Body of pancreas (tissue), 4 donors: ENCODE measurements around the gene ACTN4. TPM values are rescaled to one million over a fixed set of nuclear protein-coding genes. Genes with fewer than 3 reads are reported as not detected.

Experiments used
- ATAC-seq: fragments of 150-250 bp; one replicate; pipeline ENCODE4 v1.9.1; 2016
- DNase-seq, 4 donors: peaks; one replicate each; pipeline ENCODE4 v3.0.0-alpha.2; 2019
- H3K27ac ChIP-seq, 4 donors: fragments of 200-600 bp; sonication (generic); 1 replicate in 3 of 4; 2 replicates in 1 of 4; pipeline versions ENCODE4 v1.5.1 to v1.6.1; 2016 to 2019; ENCODE audit warnings: mild to moderate bottlenecking in 1 of 4, mixed read lengths in 1 of 4, moderate library complexity in 1 of 4
- H3K27me3 ChIP-seq, 2 donors: fragments of 200-600 bp; sonication (generic); one replicate each; pipeline ENCODE4 v1.6.0; 2016; ENCODE audit warnings: mild to moderate bottlenecking in 1 of 2
- H3K36me3 ChIP-seq, 2 donors: fragments of 200-600 bp; sonication (generic); replicated peaks in 1 of 2; 2 replicates each; pipeline ENCODE4 v1.5.1; 2016; ENCODE audit warnings: low read depth in 2 of 2; ENCODE audit not compliant: insufficient read depth in 1 of 2
- H3K4me1 ChIP-seq: fragments of 200-600 bp; sonication (generic); one replicate; pipeline ENCODE4 v1.6.0; 2016
- H3K4me3 ChIP-seq, 2 donors: fragments of 200-600 bp; sonication (generic); 1 replicate in 1 of 2; 2 replicates in 1 of 2; pipeline ENCODE4 v1.5.1; 2016 to 2019
- H3K9me3 ChIP-seq, 3 donors: fragments of 200-600 bp; sonication (generic); 1 replicate in 2 of 3; 2 replicates in 1 of 3; pipeline ENCODE4 v1.5.1; 2016
- POLR2A ChIP-seq, 3 donors: fragments of 450-650 bp; IDR thresholded peaks; one replicate each; pipeline ENCODE4 v1.6.1; 2016; ENCODE audit warnings: antibody characterized with exemption in 3 of 3, mild to moderate bottlenecking in 2 of 3
- WGBS, 2 donors: methylation state at CpG; one replicate each; pipeline ENCODE4 v1.1.5; 2017; 5-methylcytosine and 5-hydroxymethylcytosine counted together
- intact Hi-C: fragments of 100-400 bp; cut with DNase I; formaldehyde crosslinking; loops from one replicate; pipeline ENCODE4 v1.15.1; 2023
- total RNA-seq, 2 donors: library from RNA; depleted of rRNA; stranded (reverse); fragments of >200 nt; gene quantifications; one replicate each; pipeline ENCODE4 v1.1.0, GENCODE V29; 2016
- TF ChIP-seq, protein P1 (sequence below), 7 experiments: fragments of 450-650 bp in 4 of 7; fragments of 200-600 bp in 3 of 7; sonication (generic) in 3 of 7; IDR thresholded peaks; one replicate each; pipeline ENCODE4 v1.5.1; 2016 to 2019; ENCODE audit warnings: antibody characterized with exemption in 7 of 7

Gene ACTN4
- total RNA-seq, 2 donors from 2014 or later: 143 to 148 TPM

DNA sequence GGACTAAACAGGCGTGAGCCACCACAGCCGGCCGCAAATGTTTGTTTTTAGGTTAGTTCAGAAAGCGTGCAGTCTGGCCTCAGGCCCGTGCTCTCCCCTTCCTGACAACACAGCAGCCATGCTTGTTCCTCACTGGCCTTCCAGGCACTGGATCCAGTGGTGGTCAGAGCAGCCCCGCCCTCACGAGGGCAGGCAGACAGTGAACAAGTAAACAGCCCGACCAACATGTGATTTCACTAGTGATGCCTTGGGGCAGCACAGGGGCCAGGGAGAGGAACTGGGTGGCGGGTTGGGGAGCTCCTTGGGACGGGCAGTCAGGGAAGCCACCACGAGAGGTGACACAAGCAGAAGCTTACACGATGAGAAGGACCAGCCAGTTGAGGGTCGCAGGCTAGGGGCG lies 56.1 kb downstream of the ACTN4 start:
- Histone ChIP-seq H3K27me3 (no peaks in the 10 kb centered on the region), H3K4me1 (peaks cover 51% of the 10 kb centered on the region), H3K36me3 (peaks cover 19 to 23% of the 10 kb centered on the region in 2 donors), H3K4me3 (no peak overlapping the region), H3K9me3 (no peaks in the 10 kb centered on the region), H3K27ac (peak overlapping the region in 2 of 4 donors; percentile 2 to 18)
- DNase-seq (no peak), ATAC-seq (no peak)
- WGBS, 2 donors: 87 to 92% methylated on average over 14 of the region's 14 CpGs
- intact Hi-C loops: no loop called here
- TF ChIP-seq, protein P1, sequence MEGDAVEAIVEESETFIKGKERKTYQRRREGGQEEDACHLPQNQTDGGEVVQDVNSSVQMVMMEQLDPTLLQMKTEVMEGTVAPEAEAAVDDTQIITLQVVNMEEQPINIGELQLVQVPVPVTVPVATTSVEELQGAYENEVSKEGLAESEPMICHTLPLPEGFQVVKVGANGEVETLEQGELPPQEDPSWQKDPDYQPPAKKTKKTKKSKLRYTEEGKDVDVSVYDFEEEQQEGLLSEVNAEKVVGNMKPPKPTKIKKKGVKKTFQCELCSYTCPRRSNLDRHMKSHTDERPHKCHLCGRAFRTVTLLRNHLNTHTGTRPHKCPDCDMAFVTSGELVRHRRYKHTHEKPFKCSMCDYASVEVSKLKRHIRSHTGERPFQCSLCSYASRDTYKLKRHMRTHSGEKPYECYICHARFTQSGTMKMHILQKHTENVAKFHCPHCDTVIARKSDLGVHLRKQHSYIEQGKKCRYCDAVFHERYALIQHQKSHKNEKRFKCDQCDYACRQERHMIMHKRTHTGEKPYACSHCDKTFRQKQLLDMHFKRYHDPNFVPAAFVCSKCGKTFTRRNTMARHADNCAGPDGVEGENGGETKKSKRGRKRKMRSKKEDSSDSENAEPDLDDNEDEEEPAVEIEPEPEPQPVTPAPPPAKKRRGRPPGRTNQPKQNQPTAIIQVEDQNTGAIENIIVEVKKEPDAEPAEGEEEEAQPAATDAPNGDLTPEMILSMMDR (IDR thresholded peaks at IDR 0.05): no peak
- TF ChIP-seq POLR2A (IDR thresholded peaks at IDR 0.05): no peak

DNA sequence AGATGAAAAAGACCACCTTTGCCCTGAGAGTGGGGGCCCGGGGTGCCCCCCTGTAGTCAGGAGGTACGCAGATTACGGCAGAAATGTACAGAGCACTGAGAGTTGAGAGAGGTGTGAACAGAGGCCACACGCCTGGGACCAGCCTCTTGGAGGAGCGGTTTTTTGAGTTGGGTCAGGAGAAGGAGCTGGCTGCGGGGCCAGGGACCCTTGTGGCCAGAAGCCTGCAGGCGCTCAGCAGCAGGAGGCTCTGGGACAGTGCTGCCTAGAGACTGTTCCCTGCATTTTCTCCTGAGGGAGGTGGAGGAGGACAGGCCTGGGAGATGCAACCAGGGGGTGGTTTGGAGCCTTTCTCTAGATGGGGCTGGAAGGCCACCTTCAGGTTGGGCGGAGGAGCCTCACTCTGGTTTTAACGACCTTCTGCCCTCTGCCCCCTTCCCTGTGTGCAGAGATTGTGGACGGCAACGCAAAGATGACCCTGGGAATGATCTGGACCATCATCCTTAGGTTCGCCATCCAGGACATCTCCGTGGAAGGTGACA lies 57.1 kb downstream of the ACTN4 start:
- WGBS, 2 donors: 89 to 90% methylated on average over 11 to 13 of the region's 13 CpGs
- TF ChIP-seq, protein P1 (IDR thresholded peaks at IDR 0.05): no peak
- TF ChIP-seq POLR2A (IDR thresholded peaks at IDR 0.05): no peak
- no peak for ATAC-seq
- peaks cover 19 to 28% of the 10 kb centered on the region in 2 donors for H3K36me3 ChIP-seq
- intact Hi-C loops: no loop called here
- no peaks in the 10 kb centered on the region for H3K27me3 ChIP-seq
- no peak overlapping the region for H3K27ac ChIP-seq
- DNase-seq: no peak
- H3K4me1 ChIP-seq: peaks cover 44% of the 10 kb centered on the region
- no peak overlapping the region for H3K4me3 ChIP-seq
- no peaks in the 10 kb centered on the region for H3K9me3 ChIP-seq

DNA sequence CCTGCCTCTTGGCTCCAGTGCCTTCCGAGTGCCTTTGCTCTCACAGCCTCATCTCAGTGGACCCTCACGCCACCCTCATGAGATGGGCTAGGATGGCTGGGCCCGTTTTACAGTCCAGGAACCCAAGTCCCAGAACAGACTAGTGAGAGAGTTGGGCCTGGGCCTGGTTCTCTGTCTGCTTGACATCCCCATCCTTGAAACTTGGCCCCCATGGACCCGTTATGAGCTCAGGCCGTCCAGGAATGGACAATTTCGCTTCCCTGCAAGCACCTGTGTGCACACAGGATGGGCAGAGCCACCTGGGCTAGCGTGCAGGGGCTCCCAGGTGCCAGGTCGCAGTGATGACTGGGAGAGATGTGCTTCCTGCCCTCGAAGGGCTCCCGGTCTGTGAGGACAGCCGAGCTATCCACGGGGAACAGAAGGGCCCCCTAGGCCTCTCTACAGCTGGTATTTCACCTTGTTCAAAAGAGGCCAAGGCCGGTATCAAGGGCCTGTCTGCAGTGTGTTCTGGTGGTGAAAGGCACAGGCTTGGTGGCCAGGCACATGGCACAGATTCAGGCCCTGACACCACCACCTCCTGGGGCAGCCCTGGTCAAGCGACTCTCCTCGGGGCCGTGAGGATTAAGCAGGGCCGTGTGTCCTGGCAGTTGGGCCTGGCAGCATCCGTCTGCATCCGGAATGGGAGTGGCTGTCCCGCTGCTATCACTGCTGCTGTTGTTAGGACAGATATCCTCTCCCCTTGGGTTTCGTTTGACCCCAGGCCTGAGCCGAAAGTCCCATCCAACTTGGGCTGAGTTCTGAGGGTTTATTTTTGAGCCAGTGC lies 58.0 kb downstream of the ACTN4 start:
- no peak for TF ChIP-seq POLR2A (IDR thresholded peaks at IDR 0.05)
- TF ChIP-seq, protein P1 (IDR thresholded peaks at IDR 0.05): no peak
- DNase-seq (no peak), ATAC-seq (no peak)
- Histone ChIP-seq H3K27me3 (no peaks in the 10 kb centered on the region), H3K4me3 (no peak overlapping the region), H3K4me1 (peaks cover 46% of the 10 kb centered on the region), H3K9me3 (no peaks in the 10 kb centered on the region), H3K27ac (peak overlapping the region in 3 of 4 donors; percentile 7 to 40 (median 29)), H3K36me3 (peaks cover 24 to 35% of the 10 kb centered on the region in 2 donors)
- intact Hi-C loops: no loop called here
- 83 to 84% methylated on average over 7 to 22 of the region's 22 CpGs for WGBS, 2 donors

DNA sequence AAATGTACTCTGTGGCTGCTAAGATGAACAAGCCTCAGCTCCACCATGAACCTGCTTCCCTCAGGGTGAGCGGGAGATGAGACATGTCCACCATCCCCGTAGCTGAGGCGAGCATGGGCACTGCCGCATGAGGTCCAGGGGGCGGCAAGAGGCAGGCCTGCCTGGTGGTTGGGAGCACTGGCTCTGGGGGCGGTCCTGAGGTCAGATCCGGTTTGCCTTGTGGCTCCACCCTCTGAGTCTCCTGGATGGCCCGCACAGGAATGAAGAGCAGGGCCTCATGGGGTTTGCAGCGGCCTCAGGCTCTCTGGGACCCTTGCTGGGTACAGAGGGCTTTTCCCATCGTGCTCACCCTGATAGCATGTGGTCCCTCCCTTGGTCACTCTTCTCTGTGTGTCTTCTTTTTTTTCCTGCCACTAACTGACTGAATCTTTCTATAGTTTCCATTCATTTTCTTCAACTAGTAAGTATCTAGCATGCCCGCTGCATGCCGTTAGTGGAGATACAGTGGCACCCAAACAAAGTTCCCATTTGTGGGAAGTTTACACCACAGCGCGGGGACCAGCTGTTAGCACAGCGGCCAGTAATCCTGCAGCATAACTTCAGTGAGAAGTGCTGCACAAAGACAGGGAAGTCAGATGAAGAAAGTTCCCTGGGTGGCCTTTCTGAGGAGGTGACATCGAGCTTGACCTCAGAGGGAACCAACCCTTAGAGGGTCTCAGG lies 59.5 kb downstream of the ACTN4 start:
- H3K27me3 ChIP-seq: no peaks in the 10 kb centered on the region
- WGBS, 2 donors: 76 to 82% methylated on average over 16 of the region's 16 CpGs
- intact Hi-C loops: no loop called here
- H3K4me3 ChIP-seq: no peak overlapping the region
- H3K36me3 ChIP-seq: peaks cover 24 to 41% of the 10 kb centered on the region in 2 donors
- peaks cover 46% of the 10 kb centered on the region for H3K4me1 ChIP-seq
- no peaks in the 10 kb centered on the region for H3K9me3 ChIP-seq
- DNase-seq (no peak), ATAC-seq (no peak)
- no peak for TF ChIP-seq POLR2A (IDR thresholded peaks at IDR 0.05)
- TF ChIP-seq, protein P1 (IDR thresholded peaks at IDR 0.05): no peak
- peak overlapping the region in 3 of 4 donors; percentile 0 to 49 (median 40) for H3K27ac ChIP-seq
